Smooth muscle cell (in vitro differentiated cells): ENCODE results near the gene C16orf96. TPM values are rescaled to one million over a fixed set of nuclear protein-coding genes. Genes with fewer than 3 reads are reported as not detected.

Experiments
- DNase-seq: peaks from one replicate; lab custom pipeline; 2025; ENCODE audit not compliant: unreplicated experiment; lab: John Stamatoyannopoulos, UW
- H2AFZ ChIP-seq: fragments of 200-600 bp; sonication (generic); 2 replicates; pipeline ENCODE4 v1.6.0; 2016; ENCODE audit warnings: antibody characterized with exemption, low read depth, mild to moderate bottlenecking
- H3F3A ChIP-seq: fragments of 200-600 bp; sonication (generic); 2 replicates; pipeline ENCODE4 v1.6.0; 2017; ENCODE audit warnings: antibody characterized with exemption, low read depth
- H3K27ac ChIP-seq: fragments of 200-600 bp; sonication (generic); 2 replicates; pipeline ENCODE4 v1.5.1; 2016; ENCODE audit warnings: low read depth, mild to moderate bottlenecking
- H3K27me3 ChIP-seq: fragments of 200-600 bp; sonication (generic); 2 replicates; pipeline ENCODE4 v1.6.1; 2016; ENCODE audit warnings: low read depth, mild to moderate bottlenecking
- H3K36me3 ChIP-seq: fragments of 200-600 bp; sonication (generic); 2 replicates; pipeline ENCODE4 v1.5.1; 2016; ENCODE audit warnings: low read depth
- H3K4me1 ChIP-seq: fragments of 200-600 bp; sonication (generic); 2 replicates; pipeline ENCODE4 v1.5.1; 2016; ENCODE audit warnings: low read depth
- H3K4me2 ChIP-seq: fragments of 200-600 bp; sonication (generic); 2 replicates; pipeline ENCODE4 v1.6.0; 2016; ENCODE audit warnings: mild to moderate bottlenecking
- H3K4me3 ChIP-seq: fragments of 200-600 bp; sonication (generic); 2 replicates; pipeline ENCODE4 v1.5.1; 2016; ENCODE audit warnings: mild to moderate bottlenecking
- H3K79me2 ChIP-seq: fragments of 200-600 bp; sonication (generic); 2 replicates; pipeline ENCODE4 v1.6.0; 2016; ENCODE audit warnings: low read depth, mild to moderate bottlenecking
- H3K9ac ChIP-seq: fragments of 200-600 bp; sonication (generic); 2 replicates; pipeline ENCODE4 v1.6.0; 2016; ENCODE audit warnings: low read depth
- H3K9me3 ChIP-seq: fragments of 200-600 bp; sonication (generic); replicated peaks from 2 replicates; pipeline ENCODE4 v1.5.1; 2016; ENCODE audit warnings: low read depth
- H4K20me1 ChIP-seq: fragments of 200-600 bp; sonication (generic); 2 replicates; pipeline ENCODE4 v1.6.0; 2016; ENCODE audit warnings: low read depth
- CTCF ChIP-seq: fragments of 200-600 bp; sonication (generic); IDR thresholded peaks from 2 replicates; pipeline ENCODE4 v1.5.1; 2017; ENCODE audit warnings: borderline replicate concordance, mild to moderate bottlenecking, antibody characterized with exemption; ENCODE audit not compliant: insufficient read depth, poor library complexity, severe bottlenecking
- WGBS: methylation state at CpG from one replicate; pipeline ENCODE4 v1.1.7; 2016; ENCODE audit warnings: low lambda C conversion rate; 5-methylcytosine and 5-hydroxymethylcytosine counted together
- polyA plus RNA-seq: library from polyadenylated mRNA; unstranded; fragments of >200 nt; fragmentation: Nextera tagmentation; extraction: Ambion mirVana; gene quantifications from 2 replicates; pipeline ENCODE4 v1.2.1, GENCODE V29; 2016
- total RNA-seq: library from RNA; depleted of rRNA; stranded (reverse); fragments of >200 nt; gene quantifications from 2 replicates; pipeline ENCODE4 v1.2.3, GENCODE V29; 2014

The C16orf96 gene
- total and polyA plus RNA-seq, 2 experiments from 2014 or later: 0.09 TPM; not detected in 1

- H3K4me1 ChIP-seq: no peaks in the 10 kb centered on the region
- H3K79me2 ChIP-seq: no peaks in the 10 kb centered on the region
- no peaks in the 10 kb centered on the region for H3K9me3 ChIP-seq
- no peak overlapping the region for H3K4me3 ChIP-seq
- H3K4me2 ChIP-seq: no peak overlapping the region
- H3K9ac ChIP-seq: no peak overlapping the region
- no peaks in the 10 kb centered on the region for H3K36me3 ChIP-seq
- WGBS: 90% methylated on average over 13 of the region's 13 CpGs
- H4K20me1 ChIP-seq: peaks cover 12% of the 10 kb centered on the region
- no peaks in the 10 kb centered on the region for H3K27me3 ChIP-seq
- H3K27ac ChIP-seq: no peak overlapping the region
- no peaks in the 10 kb centered on the region for H3F3A ChIP-seq
- DNase-seq: no peak
- TF ChIP-seq CTCF: no peak
- H2AFZ ChIP-seq: no peak overlapping the region
Measured at GRCh38 chr16:4603624-4604170, 47.6 kb downstream of the C16orf96 start.

GRCh38 chr16:4604401-4604800 is 48.3 kb downstream of the C16orf96 start:
- DNase-seq: no peak
- WGBS: 86% methylated on average over 15 of the region's 15 CpGs
- H4K20me1 ChIP-seq: peaks cover 16% of the 10 kb centered on the region

GRCh38 chr16:4606354-4606753 is 50.2 kb downstream of the C16orf96 start:
- Histone ChIP-seq H3K27me3 (no peaks in the 10 kb centered on the region), H3K4me2 (no peak overlapping the region), H3K4me3 (no peak overlapping the region), H3F3A (no peaks in the 10 kb centered on the region), H3K79me2 (peaks cover 6% of the 10 kb centered on the region), H3K4me1 (no peaks in the 10 kb centered on the region), H3K9ac (no peak overlapping the region), H3K27ac (no peak overlapping the region), H3K9me3 (no peaks in the 10 kb centered on the region), H2AFZ (no peak overlapping the region), H3K36me3 (no peaks in the 10 kb centered on the region), H4K20me1 (peaks cover 35% of the 10 kb centered on the region)
- TF ChIP-seq CTCF: no peak
- no peak for DNase-seq
- WGBS: 94% methylated on average over 9 of the region's 9 CpGs

More at GRCh38 chr16:4604401-4604800, 48.3 kb downstream of the C16orf96 start:
- H3K27me3 ChIP-seq: no peaks in the 10 kb centered on the region
- no peak overlapping the region for H3K4me3 ChIP-seq
- no peaks in the 10 kb centered on the region for H3F3A ChIP-seq
- no peaks in the 10 kb centered on the region for H3K4me1 ChIP-seq
- H3K4me2 ChIP-seq: no peak overlapping the region
- no peak overlapping the region for H3K9ac ChIP-seq
- H3K9me3 ChIP-seq: no peaks in the 10 kb centered on the region
- H2AFZ ChIP-seq: no peak overlapping the region
- H3K27ac ChIP-seq: no peak overlapping the region
- no peak for TF ChIP-seq CTCF
- H3K36me3 ChIP-seq: no peaks in the 10 kb centered on the region
- no peaks in the 10 kb centered on the region for H3K79me2 ChIP-seq
